ENCODE results near the gene BANP.
"Not testable (repeated sequence)": the region's sequence is repeated elsewhere in the genome, so short reads cannot be mapped to it uniquely, and the experiment has no call there.

DNA sequence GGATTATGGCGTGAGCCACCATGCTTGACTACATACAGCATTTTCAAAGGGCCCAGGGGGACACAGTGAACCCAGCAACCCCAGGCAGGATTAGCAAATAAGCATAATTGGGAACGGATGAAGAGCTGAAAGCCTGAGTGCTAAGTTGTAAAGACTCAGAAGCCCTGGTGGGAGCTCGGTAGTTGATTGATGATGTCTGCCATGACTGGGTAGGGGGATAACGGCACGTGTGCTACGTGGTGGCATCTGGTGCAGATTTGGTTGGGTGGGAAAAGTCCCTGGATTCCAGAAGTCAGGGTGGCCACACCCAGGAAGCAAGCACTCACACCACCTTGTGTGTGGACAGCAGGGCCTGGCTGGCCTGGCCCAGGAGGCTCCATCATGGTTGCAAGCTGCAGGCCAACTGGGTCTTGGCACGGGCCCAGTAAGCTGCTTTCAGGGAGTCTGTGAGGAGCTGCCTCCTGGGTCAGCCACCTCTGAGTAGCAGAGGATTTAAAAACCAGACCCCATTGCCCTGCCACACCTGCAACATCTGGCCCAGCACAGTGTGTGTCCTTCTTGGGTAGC lies 154.4 kb downstream of the BANP start:
- TF ChIP-seq, protein P1, sequence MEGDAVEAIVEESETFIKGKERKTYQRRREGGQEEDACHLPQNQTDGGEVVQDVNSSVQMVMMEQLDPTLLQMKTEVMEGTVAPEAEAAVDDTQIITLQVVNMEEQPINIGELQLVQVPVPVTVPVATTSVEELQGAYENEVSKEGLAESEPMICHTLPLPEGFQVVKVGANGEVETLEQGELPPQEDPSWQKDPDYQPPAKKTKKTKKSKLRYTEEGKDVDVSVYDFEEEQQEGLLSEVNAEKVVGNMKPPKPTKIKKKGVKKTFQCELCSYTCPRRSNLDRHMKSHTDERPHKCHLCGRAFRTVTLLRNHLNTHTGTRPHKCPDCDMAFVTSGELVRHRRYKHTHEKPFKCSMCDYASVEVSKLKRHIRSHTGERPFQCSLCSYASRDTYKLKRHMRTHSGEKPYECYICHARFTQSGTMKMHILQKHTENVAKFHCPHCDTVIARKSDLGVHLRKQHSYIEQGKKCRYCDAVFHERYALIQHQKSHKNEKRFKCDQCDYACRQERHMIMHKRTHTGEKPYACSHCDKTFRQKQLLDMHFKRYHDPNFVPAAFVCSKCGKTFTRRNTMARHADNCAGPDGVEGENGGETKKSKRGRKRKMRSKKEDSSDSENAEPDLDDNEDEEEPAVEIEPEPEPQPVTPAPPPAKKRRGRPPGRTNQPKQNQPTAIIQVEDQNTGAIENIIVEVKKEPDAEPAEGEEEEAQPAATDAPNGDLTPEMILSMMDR (IDR thresholded peaks at IDR 0.05), result not testable (repeated sequence)
- TF ChIP-seq POLR2A (IDR thresholded peaks at IDR 0.05), result not testable (repeated sequence)
